GM19467 (cell line): ENCODE data around the gene CELSR2.

ENCODE experiments used
- ATAC-seq: cut with Tn5 transposase; IDR thresholded peaks from one replicate; pipeline ENCODE4 v1.9.1; 2021; ENCODE audit warnings: mild to moderate bottlenecking, moderate library complexity; ENCODE audit not compliant: unreplicated experiment

The CELSR2 gene

DNA sequence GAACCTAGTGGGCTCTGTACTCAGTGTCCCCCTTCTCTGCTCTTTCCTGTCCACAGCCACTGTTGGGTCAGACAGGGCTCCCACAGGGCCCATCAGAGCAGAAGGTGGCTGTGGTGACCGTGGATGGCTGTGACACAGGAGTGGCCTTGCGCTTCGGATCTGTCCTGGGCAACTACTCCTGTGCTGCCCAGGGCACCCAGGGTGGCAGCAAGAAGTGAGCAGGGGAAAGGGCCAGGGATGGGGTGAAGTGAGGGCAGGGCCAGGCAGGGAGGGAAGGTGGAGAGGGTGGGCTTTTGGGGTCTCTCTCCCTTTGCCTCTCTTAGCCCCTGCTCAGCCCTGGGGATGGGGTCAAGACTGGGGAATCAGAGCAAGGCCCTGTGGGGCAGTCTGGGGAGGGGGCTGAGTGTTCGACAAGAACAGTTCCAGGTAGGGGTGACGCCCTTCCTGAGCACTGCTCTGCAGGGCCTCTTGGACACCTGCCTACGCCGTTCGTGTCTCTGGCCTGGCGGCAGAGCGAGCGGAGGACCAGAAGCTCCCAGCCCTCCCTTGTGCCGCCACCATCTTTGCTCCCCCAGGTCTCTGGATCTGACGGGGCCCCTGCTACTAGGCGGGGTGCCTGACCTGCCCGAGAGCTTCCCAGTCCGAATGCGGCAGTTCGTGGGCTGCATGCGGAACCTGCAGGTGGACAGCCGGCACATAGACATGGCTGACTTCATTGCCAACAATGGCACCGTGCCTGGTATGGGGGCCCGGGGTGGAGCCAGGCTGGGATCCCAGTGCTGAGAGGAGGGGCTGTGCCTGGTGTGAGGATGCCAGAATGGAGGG, 13.1 kb downstream of the CELSR2 start:
- ATAC-seq = no peak

DNA sequence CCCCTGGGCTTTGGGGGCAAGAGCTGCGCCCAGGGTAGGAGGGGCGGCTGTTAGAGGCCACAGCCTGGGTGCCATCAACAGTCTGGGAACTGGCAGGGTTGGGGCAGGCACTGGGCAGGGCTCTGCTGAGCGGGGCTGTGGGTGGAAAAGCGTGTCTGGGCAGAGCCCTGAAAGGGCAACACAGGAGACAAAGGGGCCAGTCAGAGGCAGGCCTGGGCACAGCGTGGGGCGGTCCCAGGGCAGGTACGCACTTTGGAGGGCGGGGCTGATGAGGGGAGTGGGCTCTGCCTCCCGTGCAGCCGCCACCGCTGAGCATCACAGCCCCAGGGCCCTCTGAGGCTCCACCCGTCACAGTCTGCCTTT, 13.9 kb downstream of the CELSR2 start:
- no peak for ATAC-seq

DNA sequence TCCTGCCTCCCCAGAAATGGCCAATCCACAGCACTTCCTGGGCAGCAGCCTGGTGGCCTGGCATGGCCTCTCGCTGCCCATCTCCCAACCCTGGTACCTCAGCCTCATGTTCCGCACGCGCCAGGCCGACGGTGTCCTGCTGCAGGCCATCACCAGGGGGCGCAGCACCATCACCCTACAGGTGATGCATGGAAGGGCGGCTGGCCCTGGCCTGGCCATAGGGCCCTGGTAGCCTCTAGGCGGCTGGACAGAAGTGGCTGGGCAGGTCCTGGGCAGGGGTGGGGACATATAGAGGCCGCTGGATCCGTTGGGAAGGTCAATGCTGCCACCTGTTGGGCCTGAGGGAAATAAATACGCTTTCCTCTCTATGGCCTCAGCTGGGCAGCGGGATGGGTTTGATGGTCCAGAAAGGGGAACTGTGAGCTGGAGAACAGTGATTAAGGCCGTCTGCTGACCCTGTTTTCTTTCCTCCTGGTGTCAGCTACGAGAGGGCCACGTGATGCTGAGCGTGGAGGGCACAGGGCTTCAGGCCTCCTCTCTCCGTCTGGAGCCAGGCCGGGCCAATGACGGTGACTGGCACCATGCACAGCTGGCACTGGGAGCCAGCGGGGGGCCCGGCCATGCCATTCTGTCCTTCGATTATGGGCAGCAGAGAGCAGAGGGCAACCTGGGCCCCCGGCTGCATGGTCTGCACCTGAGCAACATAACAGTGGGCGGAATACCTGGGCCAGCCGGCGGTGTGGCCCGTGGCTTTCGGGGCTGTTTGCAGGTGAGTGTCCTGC, 14.4 kb downstream of the CELSR2 start:
- no peak for ATAC-seq

DNA sequence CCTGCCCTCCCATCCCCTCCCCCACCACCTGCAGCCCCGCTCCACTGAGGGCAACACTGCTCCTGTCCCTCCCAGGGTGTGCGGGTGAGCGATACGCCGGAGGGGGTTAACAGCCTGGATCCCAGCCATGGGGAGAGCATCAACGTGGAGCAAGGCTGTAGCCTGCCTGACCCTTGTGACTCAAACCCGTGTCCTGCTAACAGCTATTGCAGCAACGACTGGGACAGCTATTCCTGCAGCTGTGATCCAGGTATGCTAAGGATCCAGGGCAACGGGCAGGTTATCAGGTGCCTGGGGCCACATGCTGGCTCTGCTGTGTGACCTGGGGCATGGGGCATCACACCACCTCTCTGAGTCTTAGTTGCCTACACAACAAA, 15.0 kb downstream of the CELSR2 start:
- ATAC-seq = no peak

DNA sequence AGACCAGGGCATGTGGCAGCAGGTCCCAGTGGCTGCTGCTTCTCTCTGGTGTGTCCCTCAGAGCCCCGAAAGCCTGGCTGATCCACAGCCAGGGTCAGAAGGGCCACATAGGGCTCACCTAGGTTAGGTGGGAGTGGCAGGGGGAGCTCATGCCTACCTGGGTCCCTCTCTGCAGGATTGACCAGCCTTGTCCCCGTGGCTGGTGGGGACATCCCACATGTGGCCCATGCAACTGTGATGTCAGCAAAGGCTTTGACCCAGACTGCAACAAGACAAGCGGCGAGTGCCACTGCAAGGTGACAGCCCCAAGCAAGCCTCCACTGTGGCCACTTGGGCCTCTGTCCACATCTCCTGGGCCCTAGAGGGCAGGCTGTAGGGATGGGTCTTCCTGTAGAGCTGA, 15.7 kb downstream of the CELSR2 start:
- ATAC-seq = no peak

DNA sequence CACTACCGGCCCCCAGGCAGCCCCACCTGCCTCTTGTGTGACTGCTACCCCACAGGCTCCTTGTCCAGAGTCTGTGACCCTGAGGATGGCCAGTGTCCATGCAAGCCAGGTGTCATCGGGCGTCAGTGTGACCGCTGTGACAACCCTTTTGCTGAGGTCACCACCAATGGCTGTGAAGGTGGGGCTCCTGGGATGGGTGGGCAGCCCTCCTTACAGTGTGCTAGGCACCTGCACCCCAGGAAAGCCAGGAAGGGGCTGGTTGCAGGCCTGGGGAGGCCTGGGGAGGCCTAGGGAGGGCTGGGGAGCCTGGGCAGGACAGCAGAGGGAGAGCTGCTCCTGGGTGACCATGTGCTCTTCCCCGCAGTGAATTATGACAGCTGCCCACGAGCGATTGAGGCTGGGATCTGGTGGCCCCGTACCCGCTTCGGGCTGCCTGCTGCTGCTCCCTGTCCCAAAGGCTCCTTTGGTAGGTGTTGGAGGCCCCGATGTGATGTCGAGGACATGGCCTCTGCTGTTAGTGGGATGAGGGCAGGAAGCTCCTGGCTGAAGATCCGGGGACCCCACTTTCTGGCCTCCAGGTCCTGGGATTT, 16.5 kb downstream of the CELSR2 start:
- no peak for ATAC-seq

DNA sequence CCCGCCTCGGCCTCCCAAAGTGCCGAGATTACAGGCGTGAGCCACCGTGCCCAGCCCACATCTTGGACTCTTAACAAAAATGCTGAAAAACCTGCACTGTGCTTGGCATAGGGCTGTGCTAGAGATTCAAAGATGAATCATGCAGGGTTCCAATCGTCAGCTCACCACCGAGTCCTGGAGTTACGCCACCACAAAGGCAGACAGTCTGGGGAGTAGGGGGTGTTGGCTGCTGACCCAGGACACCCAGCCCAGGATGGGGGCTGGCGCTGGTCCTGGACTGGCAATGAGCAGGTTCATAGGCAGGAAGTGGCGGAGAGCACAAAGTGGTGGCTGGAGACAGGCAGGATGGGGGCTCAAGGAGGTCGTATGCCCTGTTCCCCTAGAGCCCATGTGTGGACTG, 17.6 kb downstream of the CELSR2 start:
- ATAC-seq = no peak

DNA sequence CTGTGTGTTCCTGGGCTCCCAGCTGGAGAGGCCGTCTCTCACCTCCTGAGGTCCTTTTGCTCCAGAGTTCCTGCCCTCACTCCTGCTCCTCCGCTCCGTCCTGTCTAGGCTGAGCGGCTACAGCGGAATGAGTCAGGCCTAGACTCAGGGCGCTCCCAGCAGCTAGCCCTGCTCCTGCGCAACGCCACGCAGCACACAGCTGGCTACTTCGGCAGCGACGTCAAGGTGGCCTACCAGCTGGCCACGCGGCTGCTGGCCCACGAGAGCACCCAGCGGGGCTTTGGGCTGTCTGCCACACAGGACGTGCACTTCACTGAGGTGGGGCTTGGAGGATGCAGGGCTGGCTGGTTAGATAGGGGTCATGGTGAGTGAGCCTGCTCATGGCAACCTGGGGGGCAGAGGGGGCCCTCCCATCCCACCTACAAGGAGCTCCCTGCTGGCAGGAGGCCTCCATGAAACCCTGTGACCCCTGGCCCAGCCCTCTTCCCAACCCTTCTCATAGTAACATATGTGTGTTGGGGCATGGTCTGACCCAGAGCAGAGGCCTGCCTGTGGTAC, 18.5 kb downstream of the CELSR2 start:
- no peak for ATAC-seq

DNA sequence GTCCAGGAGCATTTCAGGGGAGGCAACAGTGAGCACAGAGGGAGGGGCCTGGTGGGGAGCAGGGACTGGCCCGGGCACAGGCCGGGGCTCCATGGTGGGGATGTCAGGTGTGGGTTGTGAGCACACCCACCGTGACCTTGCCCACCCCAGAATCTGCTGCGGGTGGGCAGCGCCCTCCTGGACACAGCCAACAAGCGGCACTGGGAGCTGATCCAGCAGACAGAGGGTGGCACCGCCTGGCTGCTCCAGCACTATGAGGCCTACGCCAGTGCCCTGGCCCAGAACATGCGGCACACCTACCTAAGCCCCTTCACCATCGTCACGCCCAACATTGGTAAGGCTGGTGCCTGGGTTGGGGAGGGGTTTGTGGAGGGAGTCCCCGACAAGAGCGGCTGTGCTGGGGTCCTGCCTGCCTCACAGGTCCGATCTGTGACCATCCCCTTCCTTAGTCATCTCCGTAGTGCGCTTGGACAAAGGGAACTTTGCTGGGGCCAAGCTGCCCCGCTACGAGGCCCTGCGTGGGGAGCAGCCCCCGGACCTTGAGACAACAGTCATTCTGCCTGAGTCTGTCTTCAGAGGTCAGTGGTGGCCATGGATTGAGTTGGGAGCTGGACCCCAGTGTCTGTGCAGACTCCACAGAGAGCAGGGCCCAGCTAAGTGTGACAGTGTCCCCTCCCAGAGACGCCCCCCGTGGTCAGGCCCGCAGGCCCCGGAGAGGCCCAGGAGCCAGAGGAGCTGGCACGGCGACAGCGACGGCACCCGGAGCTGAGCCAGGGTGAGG, 19.3 kb downstream of the CELSR2 start:
- no peak for ATAC-seq

DNA sequence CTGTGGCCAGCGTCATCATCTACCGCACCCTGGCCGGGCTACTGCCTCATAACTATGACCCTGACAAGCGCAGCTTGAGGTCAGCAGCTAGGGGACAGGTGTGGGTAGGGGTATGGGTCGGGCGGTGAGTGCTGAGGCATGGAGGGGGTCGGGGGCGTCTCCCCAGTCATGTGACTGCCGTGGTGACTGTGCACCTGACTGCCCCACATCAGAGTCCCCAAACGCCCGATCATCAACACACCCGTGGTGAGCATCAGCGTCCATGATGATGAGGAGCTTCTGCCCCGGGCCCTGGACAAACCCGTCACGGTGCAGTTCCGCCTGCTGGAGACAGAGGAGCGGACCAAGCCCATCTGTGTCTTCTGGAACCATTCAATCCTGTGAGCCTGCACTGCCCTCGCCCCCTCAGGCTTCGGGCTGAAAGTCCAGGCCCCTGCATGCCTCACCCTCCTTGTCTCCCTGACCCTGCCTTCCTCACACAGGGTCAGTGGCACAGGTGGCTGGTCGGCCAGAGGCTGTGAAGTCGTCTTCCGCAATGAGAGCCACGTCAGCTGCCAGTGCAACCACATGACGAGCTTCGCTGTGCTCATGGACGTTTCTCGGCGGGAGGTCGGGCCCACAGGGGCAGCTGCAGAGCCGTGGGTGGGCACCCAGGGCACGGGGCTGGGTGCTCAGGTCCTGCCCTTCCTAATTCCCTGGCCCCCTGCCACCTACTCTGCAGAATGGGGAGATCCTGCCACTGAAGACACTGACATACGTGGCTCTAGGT, 20.1 kb downstream of the CELSR2 start:
- no peak for ATAC-seq

DNA sequence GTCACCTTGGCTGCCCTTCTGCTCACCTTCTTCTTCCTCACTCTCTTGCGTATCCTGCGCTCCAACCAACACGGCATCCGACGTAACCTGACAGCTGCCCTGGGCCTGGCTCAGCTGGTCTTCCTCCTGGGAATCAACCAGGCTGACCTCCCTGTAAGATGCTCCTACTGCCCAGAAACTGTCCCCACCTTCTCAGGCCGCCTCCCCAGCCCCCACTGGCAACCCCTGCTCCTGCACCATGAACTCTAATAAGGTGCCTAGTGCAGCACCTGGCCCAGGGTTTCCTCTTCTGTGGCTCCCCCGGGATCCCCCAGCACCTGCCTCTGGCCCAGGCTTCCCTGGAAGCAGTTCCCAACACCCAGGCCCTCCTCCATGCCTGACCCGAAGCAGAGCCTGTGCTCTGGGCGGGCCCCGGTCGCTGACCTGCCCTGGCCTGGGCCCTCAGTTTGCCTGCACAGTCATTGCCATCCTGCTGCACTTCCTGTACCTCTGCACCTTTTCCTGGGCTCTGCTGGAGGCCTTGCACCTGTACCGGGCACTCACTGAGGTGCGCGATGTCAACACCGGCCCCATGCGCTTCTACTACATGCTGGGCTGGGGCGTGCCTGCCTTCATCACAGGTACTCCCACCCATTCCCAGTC, 20.8 kb downstream of the CELSR2 start:
- no peak for ATAC-seq

DNA sequence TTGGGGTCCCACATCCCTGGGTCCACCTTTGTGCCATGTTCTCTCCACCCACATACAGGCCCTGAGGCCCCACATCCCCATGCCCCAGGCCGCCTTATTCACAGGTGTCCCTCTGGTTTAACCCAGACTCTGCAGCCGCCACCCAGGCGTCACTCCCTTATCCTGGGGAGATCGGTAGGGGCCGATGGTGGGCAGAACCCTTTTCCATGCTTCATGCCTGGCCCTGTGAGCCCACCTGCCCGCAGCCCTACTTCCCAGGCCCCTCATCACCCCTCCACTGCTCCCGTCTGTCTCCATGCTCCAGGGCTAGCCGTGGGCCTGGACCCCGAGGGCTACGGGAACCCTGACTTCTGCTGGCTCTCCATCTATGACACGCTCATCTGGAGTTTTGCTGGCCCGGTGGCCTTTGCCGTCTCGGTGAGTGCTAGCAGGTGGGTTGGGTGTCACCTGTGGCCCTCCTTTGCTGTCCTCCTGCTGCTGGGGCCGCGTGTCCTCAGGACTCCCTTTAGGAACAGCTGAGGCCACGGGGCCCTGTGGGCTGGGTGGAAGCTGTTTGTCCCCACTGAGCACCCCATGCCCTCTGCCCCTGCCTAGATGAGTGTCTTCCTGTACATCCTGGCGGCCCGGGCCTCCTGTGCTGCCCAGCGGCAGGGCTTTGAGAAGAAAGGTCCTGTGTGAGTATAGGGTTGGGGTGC, 21.4 kb downstream of the CELSR2 start:
- ATAC-seq = no peak

DNA sequence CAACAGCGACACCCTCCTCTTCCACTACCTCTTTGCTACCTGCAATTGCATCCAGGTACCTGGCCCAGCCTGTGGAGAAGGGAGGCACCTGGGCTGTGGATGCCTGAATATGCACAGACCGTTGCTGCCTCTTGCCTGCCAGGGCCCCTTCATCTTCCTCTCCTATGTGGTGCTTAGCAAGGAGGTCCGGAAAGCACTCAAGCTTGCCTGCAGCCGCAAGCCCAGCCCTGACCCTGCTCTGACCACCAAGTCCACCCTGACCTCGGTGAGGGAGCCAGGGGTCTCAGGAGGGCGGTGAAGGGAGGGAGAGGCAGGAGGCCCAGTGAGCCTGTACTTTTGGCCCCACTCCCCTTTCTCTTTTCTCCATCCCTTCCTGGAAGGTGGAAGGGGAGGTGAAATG, 22.1 kb downstream of the CELSR2 start:
- no peak for ATAC-seq

DNA sequence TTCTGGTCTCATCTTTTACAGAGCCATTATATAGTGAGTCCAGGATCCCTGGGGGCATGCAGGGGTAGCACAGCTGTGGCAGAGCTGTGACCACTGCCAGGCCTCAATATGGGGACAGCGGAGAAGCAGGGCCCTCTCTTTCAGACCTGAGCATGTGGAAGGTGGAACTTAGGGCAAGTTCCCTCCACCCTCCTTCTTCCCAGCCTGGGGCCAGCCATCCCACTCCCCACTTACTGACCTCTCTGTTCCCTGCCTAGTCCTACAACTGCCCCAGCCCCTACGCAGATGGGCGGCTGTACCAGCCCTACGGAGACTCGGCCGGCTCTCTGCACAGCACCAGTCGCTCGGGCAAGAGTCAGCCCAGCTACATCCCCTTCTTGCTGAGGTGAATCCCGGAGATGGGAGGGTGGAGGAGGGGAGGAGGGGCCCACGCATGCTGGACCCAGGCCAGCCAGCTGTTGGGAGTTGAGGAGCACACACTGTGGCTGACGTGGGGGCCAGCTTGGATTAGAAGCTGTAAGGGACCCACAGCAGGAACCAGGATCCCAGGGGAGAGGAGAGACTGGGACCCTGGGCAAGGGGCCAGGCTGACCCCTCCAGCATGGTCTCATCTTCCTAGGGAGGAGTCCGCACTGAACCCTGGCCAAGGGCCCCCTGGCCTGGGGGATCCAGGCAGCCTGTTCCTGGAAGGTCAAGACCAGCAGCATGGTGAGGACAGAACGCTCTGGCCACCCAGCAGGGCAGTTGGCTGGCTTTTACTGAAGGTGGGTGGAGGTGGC, 22.9 kb downstream of the CELSR2 start:
- ATAC-seq = no peak

DNA sequence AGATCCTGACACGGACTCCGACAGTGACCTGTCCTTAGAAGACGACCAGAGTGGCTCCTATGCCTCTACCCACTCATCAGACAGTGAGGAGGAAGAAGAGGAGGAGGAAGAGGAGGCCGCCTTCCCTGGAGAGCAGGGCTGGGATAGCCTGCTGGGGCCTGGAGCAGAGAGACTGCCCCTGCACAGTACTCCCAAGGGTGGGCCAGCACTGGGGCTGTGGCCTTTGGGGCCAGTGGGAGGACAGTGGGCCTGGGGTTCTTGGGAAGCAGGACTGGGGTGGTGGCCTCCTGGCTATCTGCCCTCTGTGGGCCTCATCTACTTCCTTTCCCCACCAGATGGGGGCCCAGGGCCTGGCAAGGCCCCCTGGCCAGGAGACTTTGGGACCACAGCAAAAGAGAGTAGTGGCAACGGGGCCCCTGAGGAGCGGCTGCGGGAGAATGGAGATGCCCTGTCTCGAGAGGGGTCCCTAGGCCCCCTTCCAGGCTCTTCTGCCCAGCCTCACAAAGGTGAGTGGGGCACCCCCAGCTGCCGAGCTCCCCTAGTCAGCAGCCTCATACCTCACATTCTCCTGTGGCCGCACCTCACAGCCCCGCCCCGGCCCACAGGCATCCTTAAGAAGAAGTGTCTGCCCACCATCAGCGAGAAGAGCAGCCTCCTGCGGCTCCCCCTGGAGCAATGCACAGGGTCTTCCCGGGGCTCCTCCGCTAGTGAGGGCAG, 23.6 kb downstream of the CELSR2 start:
- ATAC-seq = no peak

DNA sequence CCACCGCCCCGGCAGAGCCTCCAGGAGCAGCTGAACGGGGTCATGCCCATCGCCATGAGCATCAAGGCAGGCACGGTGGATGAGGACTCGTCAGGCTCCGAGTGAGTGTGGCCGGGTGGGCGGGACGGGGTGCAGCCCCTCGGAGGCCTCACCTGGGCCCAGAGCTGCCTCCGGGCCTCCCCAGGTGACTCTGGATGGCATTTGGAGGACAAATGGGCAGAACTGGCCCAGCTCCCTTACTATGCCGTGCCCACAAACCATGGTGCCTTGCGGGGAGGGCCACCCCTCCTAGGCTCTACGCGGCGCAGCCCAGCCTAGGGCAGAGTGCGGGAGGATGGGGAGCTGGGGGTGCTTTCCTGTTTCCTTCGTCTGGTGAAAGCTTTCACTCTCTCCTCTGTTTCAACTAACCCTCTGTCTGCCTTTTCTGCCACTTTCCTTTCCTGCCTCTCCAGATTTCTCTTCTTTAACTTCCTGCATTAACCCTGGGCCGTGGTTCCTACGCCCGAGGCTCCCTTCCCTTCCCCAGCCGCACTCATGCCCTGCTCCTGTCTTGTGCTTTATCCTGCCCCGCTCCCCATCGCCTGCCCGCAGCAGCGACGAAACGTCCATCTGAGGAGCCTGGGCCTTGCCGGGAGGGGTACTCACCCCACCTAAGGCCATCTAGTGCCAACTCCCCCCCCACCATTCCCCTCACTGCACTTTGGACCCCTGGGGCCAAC, 24.4 kb downstream of the CELSR2 start:
- ATAC-seq = no peak
